Osteoblast (primary cell): ENCODE results near the gene SEC22C. TPM values are rescaled to one million over a fixed set of nuclear protein-coding genes. Genes with fewer than 3 reads are reported as not detected.

Experiments used
- DNase-seq: peaks from one replicate; pipeline ENCODE4 v3.0.0; 2011; ENCODE audit warnings: low spot score, mixed read lengths; ENCODE audit not compliant: insufficient read length; ENCODE audit errors: missing footprints
- H2AFZ ChIP-seq: 2 replicates; pipeline ENCODE4 v1.6.0; 2011; ENCODE audit warnings: mild to moderate bottlenecking, low read length
- H3K27ac ChIP-seq: 2 replicates; pipeline ENCODE4 v1.5.1; 2011; ENCODE audit warnings: mild to moderate bottlenecking, low read depth, low read length, moderate library complexity
- H3K27me3 ChIP-seq: 2 replicates; pipeline ENCODE4 v1.6.0; 2012; ENCODE audit warnings: mild to moderate bottlenecking, control low read depth, inconsistent platforms, low read length, moderate library complexity; ENCODE audit not compliant: insufficient read depth
- H3K36me3 ChIP-seq: 2 replicates; pipeline ENCODE4 v1.5.1; 2011; ENCODE audit warnings: mild to moderate bottlenecking, low read length, control low read depth, moderate library complexity; ENCODE audit not compliant: insufficient read depth
- H3K4me1 ChIP-seq: 2 replicates; pipeline ENCODE4 v1.5.1; 2011; ENCODE audit warnings: mild to moderate bottlenecking, low read length, control low read depth, moderate library complexity; ENCODE audit not compliant: insufficient read depth
- H3K4me2 ChIP-seq: 2 replicates; pipeline ENCODE4 v1.6.0; 2011; ENCODE audit warnings: mild to moderate bottlenecking, low read length; ENCODE audit not compliant: insufficient read depth
- H3K4me3 ChIP-seq: fragments of 200-600 bp; sonication (generic); 3 replicates; pipeline ENCODE4 v1.5.1; 2012; ENCODE audit warnings: mild to moderate bottlenecking, low read length, inconsistent platforms; ENCODE audit not compliant: insufficient read depth
- H3K79me2 ChIP-seq: 2 replicates; pipeline ENCODE4 v1.6.0; 2012; ENCODE audit warnings: mild to moderate bottlenecking, low read length, control low read depth, inconsistent platforms; ENCODE audit not compliant: insufficient read depth
- H3K9me3 ChIP-seq: 2 replicates; pipeline ENCODE4 v1.5.1; 2011; ENCODE audit warnings: low read depth, low read length, control low read depth
- H4K20me1 ChIP-seq: 2 replicates; pipeline ENCODE4 v1.6.0; 2012; ENCODE audit warnings: mild to moderate bottlenecking, low read length, control low read depth; ENCODE audit not compliant: insufficient read depth
- CTCF ChIP-seq: IDR thresholded peaks from 2 replicates; pipeline ENCODE4 v1.5.1; 2011; ENCODE audit warnings: mild to moderate bottlenecking, low read depth, low read length, moderate library complexity; ENCODE audit errors: extremely low read depth
- total RNA-seq: library from RNA; depleted of rRNA; stranded (reverse); fragments of >200 nt; gene quantifications from 2 replicates; pipeline ENCODE4 v1.2.3, GENCODE V29; 2012

The SEC22C gene
- total RNA-seq, 1 donor = 60.1 TPM

GRCh38 chr3:42509111-42509510, 72.7 kb downstream of the SEC22C start:
- Histone ChIP-seq H3K4me1 (no peaks in the 10 kb centered on the region), H3K36me3 (no peaks in the 10 kb centered on the region), H3K9me3 (no peaks in the 10 kb centered on the region), H3K27ac (no peak overlapping the region), H3K4me2 (no peak overlapping the region), H3K4me3 (no peak overlapping the region), H2AFZ (no peak overlapping the region), H3K27me3 (peaks cover 9% of the 10 kb centered on the region), H4K20me1 (no peaks in the 10 kb centered on the region), H3K79me2 (no peaks in the 10 kb centered on the region)
- TF ChIP-seq CTCF = no peak
- no peak for DNase-seq

GRCh38 chr3:42508562-42508961, 73.2 kb downstream of the SEC22C start:
- no peak overlapping the region for H3K4me3 ChIP-seq
- no peaks in the 10 kb centered on the region for H3K79me2 ChIP-seq
- H3K9me3 ChIP-seq = no peaks in the 10 kb centered on the region
- TF ChIP-seq CTCF = no peak
- no peak overlapping the region for H2AFZ ChIP-seq
- no peak overlapping the region for H3K27ac ChIP-seq
- no peak overlapping the region for H3K4me2 ChIP-seq
- H3K27me3 ChIP-seq = peaks cover 14% of the 10 kb centered on the region
- no peaks in the 10 kb centered on the region for H4K20me1 ChIP-seq
- no peaks in the 10 kb centered on the region for H3K36me3 ChIP-seq
- peak; percentile 68 for DNase-seq
- no peaks in the 10 kb centered on the region for H3K4me1 ChIP-seq

GRCh38 chr3:42507761-42508335, 73.9 kb downstream of the SEC22C start:
- Histone ChIP-seq H3K4me1 (no peaks in the 10 kb centered on the region), H2AFZ (no peak overlapping the region), H3K4me3 (no peak overlapping the region), H3K27ac (no peak overlapping the region), H3K36me3 (no peaks in the 10 kb centered on the region), H4K20me1 (no peaks in the 10 kb centered on the region), H3K9me3 (no peaks in the 10 kb centered on the region), H3K4me2 (no peak overlapping the region), H3K27me3 (peaks cover 21% of the 10 kb centered on the region), H3K79me2 (no peaks in the 10 kb centered on the region)
- peak; percentile 73 for DNase-seq
- no peak for TF ChIP-seq CTCF

- H3K27me3 ChIP-seq = peaks cover 25% of the 10 kb centered on the region
- peak; percentile 35 for DNase-seq
- no peaks in the 10 kb centered on the region for H4K20me1 ChIP-seq
- H3K79me2 ChIP-seq = no peaks in the 10 kb centered on the region
- H3K27ac ChIP-seq = no peak overlapping the region
- no peak overlapping the region for H2AFZ ChIP-seq
- H3K4me1 ChIP-seq = no peaks in the 10 kb centered on the region
- TF ChIP-seq CTCF = no peak
- H3K4me2 ChIP-seq = no peak overlapping the region
- no peaks in the 10 kb centered on the region for H3K9me3 ChIP-seq
- H3K36me3 ChIP-seq = no peaks in the 10 kb centered on the region
- H3K4me3 ChIP-seq = no peak overlapping the region
Observed at GRCh38 chr3:42507252-42507651, 74.5 kb downstream of the SEC22C start.
